Neuronal stem cell (in vitro differentiated cells): ENCODE results near the gene MYCBPAP.

Experiments
- DNase-seq: peaks from one replicate; pipeline ENCODE4 v3.0.0-alpha.2; 2013; ENCODE audit warnings: low spot score
- H2AFZ ChIP-seq: one replicate; pipeline ENCODE4 v1.6.1; 2013; ENCODE audit warnings: mild to moderate bottlenecking, low read length, inconsistent platforms
- H2AK5ac ChIP-seq: 2 replicates; pipeline ENCODE4 v1.6.1; 2013; ENCODE audit warnings: low read depth, mild to moderate bottlenecking, inconsistent platforms, low read length, moderate library complexity, mixed read lengths
- H2BK120ac ChIP-seq: 2 replicates; pipeline ENCODE4 v1.6.1; 2013; ENCODE audit warnings: low read depth, mild to moderate bottlenecking, inconsistent platforms, low read length, moderate library complexity, mixed read lengths
- H2BK12ac ChIP-seq: one replicate; pipeline ENCODE4 v1.6.1; 2013; ENCODE audit warnings: low read length, inconsistent platforms
- H2BK15ac ChIP-seq: 2 replicates; pipeline ENCODE4 v1.6.1; 2013; ENCODE audit warnings: mild to moderate bottlenecking, low read length, inconsistent platforms, mixed read lengths
- H2BK5ac ChIP-seq: one replicate; pipeline ENCODE4 v1.6.1; 2013; ENCODE audit warnings: inconsistent platforms, mild to moderate bottlenecking, low read length, moderate library complexity
- H3K14ac ChIP-seq: one replicate; pipeline ENCODE4 v1.6.1; 2013; ENCODE audit warnings: low read length, inconsistent platforms
- H3K18ac ChIP-seq: 2 replicates; pipeline ENCODE4 v1.6.1; 2013; ENCODE audit warnings: low read length, inconsistent platforms
- H3K23ac ChIP-seq: 2 replicates; pipeline ENCODE4 v1.6.1; 2013; ENCODE audit warnings: low read depth, mild to moderate bottlenecking, mixed read lengths, low read length, inconsistent platforms; ENCODE audit not compliant: poor library complexity
- H3K27ac ChIP-seq: replicated peaks from 3 replicates; pipeline ENCODE4 v1.5.1; 2013; ENCODE audit warnings: low read length, inconsistent platforms
- H3K27me3 ChIP-seq, 3 experiments: 2 replicates each; pipeline ENCODE4 v1.6.1; 2013; ENCODE audit warnings: low read length in 3 of 3, mild to moderate bottlenecking in 2 of 3, inconsistent platforms in 1 of 3, low read depth in 1 of 3, mixed read lengths in 1 of 3, moderate library complexity in 1 of 3; ENCODE audit not compliant: control insufficient read depth in 3 of 3, insufficient read depth in 3 of 3
- H3K36me3 ChIP-seq, 2 donors: replicated peaks in 1 of 2; 2 replicates each; pipeline ENCODE4 v1.6.1; 2013; ENCODE audit warnings: low read length in 2 of 2; ENCODE audit not compliant: control insufficient read depth in 2 of 2, insufficient read depth in 2 of 2
- H3K4ac ChIP-seq: 2 replicates; pipeline ENCODE4 v1.6.1; 2013; ENCODE audit warnings: inconsistent platforms, mild to moderate bottlenecking, low read length, moderate library complexity
- H3K4me1 ChIP-seq, 2 donors: 1 replicate in 1 of 2; 2 replicates in 1 of 2; pipeline ENCODE4 v1.6.1; 2013; ENCODE audit warnings: low read length in 2 of 2, low read depth in 1 of 2; ENCODE audit not compliant: control insufficient read depth in 2 of 2, insufficient read depth in 1 of 2
- H3K4me2 ChIP-seq: one replicate; pipeline ENCODE4 v1.6.1; 2013; ENCODE audit warnings: mild to moderate bottlenecking, low read length, inconsistent platforms; ENCODE audit not compliant: insufficient read depth, poor library complexity, severe bottlenecking
- H3K4me3 ChIP-seq, 2 donors: 2 replicates each; pipeline ENCODE4 v1.5.1; 2013; ENCODE audit warnings: low read length in 2 of 2, mild to moderate bottlenecking in 2 of 2, inconsistent platforms in 1 of 2, moderate library complexity in 1 of 2
- H3K79me1 ChIP-seq: one replicate; pipeline ENCODE4 v1.6.1; 2013; ENCODE audit warnings: low read depth, mild to moderate bottlenecking, inconsistent platforms, low read length, moderate library complexity
- H3K9ac ChIP-seq: one replicate; pipeline ENCODE4 v1.6.1; 2013; ENCODE audit warnings: mild to moderate bottlenecking, low read depth, low read length, inconsistent platforms; ENCODE audit not compliant: poor library complexity
- H3K9me3 ChIP-seq, 2 donors: replicated peaks in 1 of 2; 2 replicates each; pipeline versions ENCODE3 to v1.6.1; 2013; ENCODE audit warnings: low read length in 2 of 2, mild to moderate bottlenecking in 2 of 2, inconsistent platforms in 1 of 2, low read depth in 1 of 2, mixed read lengths in 1 of 2, moderate library complexity in 1 of 2; ENCODE audit not compliant: control insufficient read depth in 2 of 2, insufficient read depth in 1 of 2
- H4K8ac ChIP-seq: one replicate; pipeline ENCODE4 v1.6.1; 2013; ENCODE audit warnings: low read depth, mild to moderate bottlenecking, inconsistent platforms, low read length, moderate library complexity
- H4K91ac ChIP-seq: one replicate; pipeline ENCODE4 v1.6.1; 2013; ENCODE audit warnings: low read length, low read depth, mild to moderate bottlenecking, inconsistent platforms; ENCODE audit not compliant: poor library complexity
- WGBS, 2 donors: extraction: QIAGEN DNeasy Blood & Tissue Kit; methylation state at CpG; one replicate each; pipeline ENCODE4 v1.1.7; 2013; ENCODE audit warnings: missing lambda C conversion rate in 2 of 2, mixed read lengths in 1 of 2; ENCODE audit not compliant: insufficient read length in 2 of 2, insufficient replicate concordance in 1 of 2; ENCODE audit errors: extremely low coverage in 2 of 2; 5-methylcytosine and 5-hydroxymethylcytosine counted together

The MYCBPAP gene

GRCh38 chr17:50518384-50519023 lies 10.3 kb downstream of the MYCBPAP start:
- H3K79me1 ChIP-seq, result no peaks in the 10 kb centered on the region
- no CpG with 5 or more reads among the region's 13 CpGs for WGBS, 2 donors
- no peak for DNase-seq
- H3K4me2 ChIP-seq, result no peak overlapping the region
- H3K23ac ChIP-seq, result no peak overlapping the region
- no peaks in the 10 kb centered on the region for H3K36me3 ChIP-seq
- H3K4ac ChIP-seq, result no peak overlapping the region
- no peak overlapping the region for H2BK12ac ChIP-seq
- no peak overlapping the region for H4K91ac ChIP-seq
- no peak overlapping the region for H4K8ac ChIP-seq
- H3K4me1 ChIP-seq, result peaks cover 11 to 13% of the 10 kb centered on the region in 2 donors
- H2BK120ac ChIP-seq, result no peak overlapping the region
- no peak overlapping the region for H3K14ac ChIP-seq
- no peak overlapping the region for H2AK5ac ChIP-seq
- no peak overlapping the region for H3K4me3 ChIP-seq
- H3K27ac ChIP-seq, result no peak overlapping the region
- no peak overlapping the region for H2BK5ac ChIP-seq
- H3K18ac ChIP-seq, result peak overlapping the region; percentile 3
- no peaks in the 10 kb centered on the region for H3K9me3 ChIP-seq
- H3K9ac ChIP-seq, result no peak overlapping the region
- peak overlapping the region; percentile 75 for H2AFZ ChIP-seq
- H3K27me3 ChIP-seq, result peaks cover 0 to 38% (median 0%) of the 10 kb centered on the region in 3 experiments
- no peak overlapping the region for H2BK15ac ChIP-seq

DNA sequence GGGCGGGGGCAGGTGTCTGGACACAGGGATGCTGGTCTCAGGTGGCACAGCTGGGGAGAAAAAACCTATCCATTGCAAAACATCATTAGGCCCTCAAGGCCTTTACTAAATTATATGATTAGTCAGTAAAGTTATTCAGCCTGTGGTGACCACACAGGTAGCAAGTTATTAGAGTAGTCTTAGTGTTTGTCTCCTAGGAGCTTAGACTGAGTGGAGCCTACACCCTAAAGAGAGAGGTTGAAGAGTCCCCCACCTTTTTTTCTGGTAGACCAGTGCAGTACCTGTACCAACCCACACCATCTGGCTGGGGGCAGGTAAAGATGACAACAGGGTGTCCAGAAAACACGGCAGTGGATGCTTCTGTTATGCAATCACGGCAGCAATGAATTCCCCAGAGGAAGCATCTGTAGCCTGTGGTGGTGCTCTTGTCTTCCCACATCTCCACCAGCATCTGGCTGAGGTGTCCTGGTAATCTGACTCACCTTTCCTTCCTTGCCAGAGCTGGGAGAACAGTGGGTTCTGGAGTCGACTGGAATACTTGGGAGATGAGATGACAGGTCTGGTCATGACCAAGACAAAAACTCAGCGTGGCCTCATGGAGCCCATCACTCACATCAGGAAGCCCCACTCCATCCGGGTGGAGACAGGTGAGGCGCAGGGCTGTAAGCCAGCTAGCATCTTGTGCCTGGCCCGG lies 11.0 kb downstream of the MYCBPAP start:
- Histone ChIP-seq H4K8ac (no peak overlapping the region), H3K23ac (no peak overlapping the region)

DNA sequence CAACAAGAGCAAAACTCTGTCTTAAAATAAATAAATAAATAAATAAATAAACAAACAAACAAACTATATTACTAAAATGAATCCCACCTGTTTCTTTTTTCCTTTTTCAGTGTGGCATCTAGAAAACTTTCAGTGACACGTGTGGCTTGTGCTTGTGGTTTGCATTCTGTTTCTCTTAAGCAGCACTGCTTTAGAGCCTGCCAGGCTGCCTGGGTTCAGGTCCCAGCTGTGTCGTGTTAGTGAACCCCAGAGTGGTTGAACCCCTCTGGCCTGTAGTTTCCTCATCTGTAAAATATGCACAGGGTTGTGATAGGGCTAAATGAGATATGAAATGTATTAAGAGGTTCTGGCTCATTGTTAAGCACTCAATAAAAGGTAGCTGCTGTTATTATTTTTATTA lies 12.2 kb downstream of the MYCBPAP start:
- H3K4me2 ChIP-seq, result no peak overlapping the region
- no peak overlapping the region for H2BK15ac ChIP-seq
- H3K27ac ChIP-seq, result no peak overlapping the region
- no peak overlapping the region for H4K91ac ChIP-seq
- no peak overlapping the region for H2BK120ac ChIP-seq
- no peak overlapping the region for H2BK5ac ChIP-seq
- no peak overlapping the region for H3K4ac ChIP-seq
- H3K9me3 ChIP-seq, result no peaks in the 10 kb centered on the region
- H3K14ac ChIP-seq, result no peak overlapping the region
- H3K79me1 ChIP-seq, result no peaks in the 10 kb centered on the region
- DNase-seq, result no peak
- H2BK12ac ChIP-seq, result no peak overlapping the region
- no peak overlapping the region for H2AFZ ChIP-seq
- H3K9ac ChIP-seq, result no peak overlapping the region
- H3K23ac ChIP-seq, result no peak overlapping the region
- H4K8ac ChIP-seq, result no peak overlapping the region
- H3K27me3 ChIP-seq, result peaks cover 0 to 47% (median 0%) of the 10 kb centered on the region in 3 experiments
- no peak overlapping the region for H2AK5ac ChIP-seq
- no CpG with 5 or more reads among the region's 2 CpGs for WGBS, 2 donors
- H3K18ac ChIP-seq, result no peak overlapping the region
- no peak overlapping the region for H3K4me3 ChIP-seq
- peaks cover 0 to 3% of the 10 kb centered on the region in 2 donors for H3K4me1 ChIP-seq
- H3K36me3 ChIP-seq, result no peaks in the 10 kb centered on the region

More for the DNA sequence above, 11.0 kb downstream of the MYCBPAP start:
- Histone ChIP-seq H2AK5ac (no peak overlapping the region), H3K4me1 (peaks cover 7 to 10% of the 10 kb centered on the region in 2 donors), H4K91ac (no peak overlapping the region), H2BK12ac (no peak overlapping the region), H3K79me1 (no peaks in the 10 kb centered on the region), H3K9me3 (no peaks in the 10 kb centered on the region), H3K4me2 (no peak overlapping the region), H2BK5ac (no peak overlapping the region), H2BK15ac (no peak overlapping the region), H3K4ac (no peak overlapping the region), H3K4me3 (no peak overlapping the region), H3K9ac (no peak overlapping the region), H3K18ac (no peak overlapping the region), H2AFZ (no peak overlapping the region), H3K27ac (no peak overlapping the region), H3K14ac (no peak overlapping the region), H2BK120ac (no peak overlapping the region), H3K27me3 (peaks cover 0 to 45% (median 0%) of the 10 kb centered on the region in 3 experiments), H3K36me3 (no peaks in the 10 kb centered on the region)
- no peak for DNase-seq
- no CpG with 5 or more reads among the region's 8 CpGs for WGBS, 2 donors

DNA sequence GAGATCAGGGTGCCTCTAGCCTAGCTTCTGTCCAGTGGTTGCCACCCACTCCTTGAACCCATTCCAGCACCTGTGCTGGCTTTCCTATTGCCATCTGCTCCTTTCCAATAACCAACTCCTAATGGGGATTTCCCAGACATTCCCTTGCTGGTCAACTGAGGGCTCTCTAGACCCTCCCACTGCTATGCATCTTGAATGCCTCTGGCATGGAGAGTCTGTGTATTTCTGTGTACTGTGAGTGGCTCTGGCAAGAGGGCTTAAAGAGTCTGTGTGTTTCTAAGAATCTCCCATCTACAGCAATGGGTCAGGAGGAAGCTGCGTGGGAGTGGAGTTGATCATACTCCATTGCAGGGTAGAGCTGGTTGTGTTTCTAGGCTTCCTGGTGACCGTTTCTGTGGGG lies 13.3 kb downstream of the MYCBPAP start:
- no peak overlapping the region for H2AFZ ChIP-seq
- no peak overlapping the region for H3K9ac ChIP-seq
- H3K18ac ChIP-seq, result no peak overlapping the region
- no peak overlapping the region for H2AK5ac ChIP-seq
- H3K4me3 ChIP-seq, result no peak overlapping the region
- H4K91ac ChIP-seq, result no peak overlapping the region
- H3K79me1 ChIP-seq, result no peaks in the 10 kb centered on the region
- no peaks in the 10 kb centered on the region for H3K9me3 ChIP-seq
- no peak overlapping the region for H3K4ac ChIP-seq
- no peak overlapping the region for H4K8ac ChIP-seq
- H3K27ac ChIP-seq, result no peak overlapping the region
- H2BK120ac ChIP-seq, result no peak overlapping the region
- no CpG with 5 or more reads among the region's 2 CpGs for WGBS, 2 donors
- peaks cover 0 to 2% of the 10 kb centered on the region in 2 donors for H3K4me1 ChIP-seq
- peaks cover 0 to 50% (median 0%) of the 10 kb centered on the region in 3 experiments for H3K27me3 ChIP-seq
- no peaks in the 10 kb centered on the region for H3K36me3 ChIP-seq
- H3K23ac ChIP-seq, result no peak overlapping the region
- H3K14ac ChIP-seq, result no peak overlapping the region
- H2BK5ac ChIP-seq, result no peak overlapping the region
- no peak overlapping the region for H3K4me2 ChIP-seq
- H2BK15ac ChIP-seq, result no peak overlapping the region
- H2BK12ac ChIP-seq, result no peak overlapping the region
- DNase-seq, result no peak
